Measurements from ENCODE around the gene KRTAP4-11.
"Not testable (repeated sequence)": the region's sequence is repeated elsewhere in the genome, so short reads cannot be mapped to it uniquely, and the experiment has no call there.

KRTAP4-11 gene

DNA sequence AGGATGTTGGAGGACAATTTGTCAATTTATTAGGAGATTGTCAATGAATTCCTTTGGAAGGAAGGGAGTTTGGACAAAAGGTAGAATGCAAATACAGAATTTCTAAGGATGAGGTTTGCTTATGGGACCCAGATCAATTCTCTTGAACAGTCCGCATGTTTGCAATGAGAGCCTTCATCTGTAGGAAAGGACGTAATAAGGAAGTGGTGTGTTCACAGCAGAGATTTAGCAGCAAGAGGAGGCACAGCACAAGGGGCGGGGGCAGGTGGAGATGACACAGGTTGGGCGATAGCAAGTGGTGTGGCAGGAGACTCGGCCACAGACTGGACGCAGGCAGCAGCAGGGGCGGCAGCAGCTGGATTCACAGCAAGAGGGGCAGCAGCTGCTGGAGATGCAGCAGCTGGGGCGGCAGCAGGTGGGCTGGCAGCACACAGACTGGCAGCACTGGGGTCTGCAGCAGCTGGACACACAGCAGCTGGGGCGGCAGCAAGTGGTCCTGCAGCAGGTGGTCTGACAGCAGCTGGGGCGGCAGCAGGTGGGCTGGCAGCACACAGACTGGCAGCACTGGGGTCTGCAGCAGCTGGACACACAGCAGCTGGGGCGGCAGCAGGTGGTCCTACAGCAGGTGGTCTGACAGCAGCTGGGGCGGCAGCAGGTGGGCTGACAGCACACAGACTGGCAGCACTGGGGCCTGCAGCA is 5.3 kb upstream of the KRTAP4-11 start:
- DNase-seq, result not testable (repeated sequence)

DNA sequence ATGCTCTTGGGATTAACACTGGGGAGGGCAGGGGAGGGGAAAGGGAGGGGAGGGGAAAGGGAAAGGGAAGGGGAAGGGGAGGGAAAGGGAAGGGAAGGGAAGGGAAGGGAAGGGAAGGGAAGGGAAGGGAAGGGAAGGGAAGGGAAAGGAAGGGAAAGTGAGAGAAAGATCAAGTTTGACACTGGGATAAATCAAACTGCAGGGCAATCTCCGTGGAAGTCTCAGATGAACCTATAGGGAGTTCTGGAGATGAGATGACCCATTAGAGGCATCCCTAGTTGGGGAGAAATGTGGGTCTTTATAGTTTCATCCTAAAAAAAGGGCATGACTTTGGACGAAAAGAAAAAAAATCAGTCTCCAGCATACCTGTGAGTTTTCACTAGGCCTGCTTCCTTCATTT is 3.6 kb upstream of the KRTAP4-11 start:
- DNase-seq, result no peak

DNA sequence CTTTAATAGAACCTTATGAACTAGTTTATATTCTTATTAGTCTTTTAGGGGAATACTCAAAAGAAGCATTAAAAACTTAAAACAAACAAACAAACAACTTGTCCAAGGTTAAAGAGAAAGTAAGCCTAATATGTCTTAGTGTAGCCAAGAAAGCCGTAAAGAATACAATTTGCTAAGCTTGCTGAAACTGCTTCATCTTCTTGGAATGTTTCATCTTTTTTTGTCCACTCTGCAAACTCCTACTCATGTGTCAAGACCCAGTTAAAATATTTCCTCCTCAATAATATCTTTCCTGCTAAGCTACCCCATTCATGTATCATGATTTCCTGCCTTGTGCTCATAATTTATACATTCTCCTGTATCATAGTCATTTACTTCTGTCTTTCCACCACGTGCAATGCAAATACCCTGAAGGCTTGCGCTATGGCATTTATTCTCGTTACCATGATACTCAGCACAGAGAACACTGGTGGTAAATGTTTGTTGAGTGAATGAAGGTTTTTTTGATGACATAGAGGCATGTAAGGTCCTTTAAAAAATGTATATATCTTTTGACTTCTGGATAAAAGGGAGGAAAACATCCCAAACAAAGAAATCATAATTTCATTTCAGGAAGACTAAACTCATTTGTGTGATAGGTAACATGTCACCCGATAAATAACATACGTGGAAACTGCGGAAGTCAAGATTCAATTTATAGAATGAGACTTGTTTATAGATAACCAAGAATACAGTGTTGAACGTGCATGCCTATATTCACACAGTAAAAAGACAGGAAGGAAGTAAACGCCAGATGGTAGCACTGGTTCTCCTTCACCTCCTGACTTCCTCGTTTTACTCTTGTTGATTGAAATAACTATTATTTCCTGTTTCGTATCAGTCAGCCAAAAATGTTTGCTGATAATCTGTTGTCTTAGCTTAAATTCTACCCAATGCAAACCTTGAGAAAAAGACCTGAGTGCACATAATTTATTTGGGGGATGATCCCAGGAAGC is 1.8 kb upstream of the KRTAP4-11 start:
- not testable (repeated sequence) for DNase-seq

DNA sequence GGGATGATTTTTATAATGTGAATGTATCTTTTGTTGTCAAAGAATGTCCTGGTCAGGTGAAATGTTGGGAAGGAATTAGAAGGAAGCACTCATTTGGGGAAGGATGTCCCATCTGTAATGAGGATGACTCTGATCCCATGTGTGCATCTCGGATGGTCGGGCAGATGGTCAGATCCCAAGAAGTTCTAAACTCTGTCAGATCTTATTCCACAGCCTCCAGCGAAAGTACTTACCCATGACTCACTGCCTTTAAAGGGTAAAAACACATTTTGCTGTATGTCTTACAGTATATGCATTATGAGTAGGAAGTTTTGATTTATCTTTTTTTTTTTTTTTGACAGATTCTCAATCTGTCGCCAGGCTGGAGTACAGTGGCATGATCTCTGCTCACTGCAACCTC is 548 bp upstream of the KRTAP4-11 start:
- no peak for DNase-seq

DNA sequence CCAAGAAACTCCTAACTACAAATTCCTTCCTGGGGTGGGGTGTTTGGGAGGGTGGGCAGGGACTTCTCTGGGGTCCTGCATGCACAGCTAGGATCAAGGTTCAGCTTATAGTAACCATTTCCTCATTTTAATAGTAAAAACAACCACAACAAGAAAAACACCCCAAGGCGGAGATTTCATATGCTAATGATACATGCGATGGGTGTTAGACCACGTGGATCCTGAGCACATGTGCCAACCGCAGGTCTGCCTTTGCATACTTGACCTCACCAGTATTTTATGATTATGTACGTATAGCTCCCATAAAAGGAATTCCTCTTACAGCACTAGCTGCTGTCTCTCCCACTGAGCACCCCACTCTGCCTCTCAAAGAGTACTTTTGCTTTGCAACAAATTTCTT is 1.9 kb downstream of the KRTAP4-11 start:
- no peak for DNase-seq

DNA sequence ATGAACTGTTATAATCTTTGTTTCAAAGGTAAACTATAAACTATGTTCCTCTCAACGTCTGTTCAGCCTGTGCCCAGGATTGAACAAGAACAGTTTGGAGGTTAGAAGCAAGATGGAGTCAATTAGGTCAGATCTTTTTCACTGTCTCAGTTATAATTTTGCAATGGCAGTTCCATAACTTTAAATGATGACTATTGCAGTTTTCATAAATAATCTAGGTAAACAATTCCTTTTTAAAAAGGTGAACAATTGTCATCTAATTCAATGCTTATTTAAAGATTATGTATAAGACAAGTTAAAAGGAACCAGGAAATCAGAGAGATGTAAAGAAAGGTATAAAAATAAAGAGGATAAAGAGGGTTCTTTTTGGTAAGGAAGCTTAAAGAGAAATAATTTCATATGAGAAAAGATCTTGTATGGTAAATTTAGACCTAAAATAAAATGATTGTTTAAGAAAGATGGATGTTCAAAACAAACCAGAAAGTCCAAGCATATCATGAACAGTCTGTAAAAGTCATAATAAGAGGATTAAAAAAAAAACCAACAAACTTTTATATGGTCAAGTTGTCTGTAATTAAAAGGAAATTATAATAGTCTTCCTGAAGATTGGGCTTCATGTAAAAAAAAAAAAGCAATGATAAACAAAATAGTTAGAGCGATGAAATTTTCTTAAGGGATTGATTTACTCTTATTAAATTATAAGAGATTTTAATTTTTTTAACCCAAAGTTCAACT is 6.9 kb downstream of the KRTAP4-11 start:
- no peak for DNase-seq

DNA sequence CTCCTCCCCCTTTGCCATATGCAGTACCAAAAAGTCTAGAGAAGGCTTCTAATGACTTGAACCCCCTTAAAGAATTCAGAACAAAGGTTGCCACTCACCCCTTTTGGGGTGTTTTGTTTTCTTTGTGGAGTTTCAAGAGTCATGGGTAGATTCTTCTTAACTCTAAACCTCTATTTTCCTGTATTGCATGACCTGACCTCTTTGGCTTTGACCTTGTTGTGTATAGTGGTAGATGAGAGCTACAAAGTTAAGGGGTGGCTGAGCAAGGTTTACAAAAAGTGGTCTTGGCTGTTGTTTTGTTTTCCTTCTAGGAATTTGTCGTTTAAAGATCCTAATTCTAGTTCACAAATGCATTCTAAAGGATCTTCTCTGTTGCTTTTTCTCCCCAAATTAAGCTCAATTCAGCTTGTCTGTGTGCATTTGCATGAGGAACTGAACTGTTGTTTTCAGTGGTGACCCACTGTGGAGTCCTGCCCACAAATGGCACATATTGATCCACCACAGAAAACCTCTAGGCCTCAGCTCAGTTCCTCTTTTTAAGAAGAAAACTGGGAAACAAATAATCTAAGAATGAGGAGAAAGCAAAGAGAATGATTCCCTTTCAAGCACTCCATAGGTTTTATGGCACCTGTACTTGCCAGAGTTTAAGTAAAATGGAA is 9.3 kb downstream of the KRTAP4-11 start:
- DNase-seq, result not testable (repeated sequence)

DNA sequence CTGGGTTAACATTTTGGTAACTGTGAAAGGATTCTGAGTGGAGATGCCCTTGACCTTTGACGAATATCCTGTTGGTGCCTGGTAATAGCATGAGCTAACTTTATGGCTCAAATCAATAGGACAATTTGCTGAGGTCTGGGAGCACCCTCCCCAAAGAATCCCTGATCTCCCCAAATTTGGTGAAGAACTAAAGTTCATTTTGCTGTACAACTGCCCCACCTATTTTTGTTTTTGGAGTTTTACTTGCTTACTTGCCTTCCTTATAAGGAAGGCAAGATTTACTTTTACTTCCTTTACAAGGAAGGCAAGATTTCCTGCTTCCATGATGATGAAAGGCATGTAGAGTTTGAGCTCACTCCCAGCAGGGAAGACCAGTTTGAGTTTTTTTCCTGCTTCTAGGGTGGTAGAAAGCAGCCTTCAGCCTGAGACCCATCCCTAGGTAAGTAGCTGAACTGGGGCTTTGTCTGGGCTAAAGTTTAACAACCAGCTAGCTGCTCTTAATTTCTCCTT is 10.2 kb downstream of the KRTAP4-11 start:
- DNase-seq, result no peak

DNA sequence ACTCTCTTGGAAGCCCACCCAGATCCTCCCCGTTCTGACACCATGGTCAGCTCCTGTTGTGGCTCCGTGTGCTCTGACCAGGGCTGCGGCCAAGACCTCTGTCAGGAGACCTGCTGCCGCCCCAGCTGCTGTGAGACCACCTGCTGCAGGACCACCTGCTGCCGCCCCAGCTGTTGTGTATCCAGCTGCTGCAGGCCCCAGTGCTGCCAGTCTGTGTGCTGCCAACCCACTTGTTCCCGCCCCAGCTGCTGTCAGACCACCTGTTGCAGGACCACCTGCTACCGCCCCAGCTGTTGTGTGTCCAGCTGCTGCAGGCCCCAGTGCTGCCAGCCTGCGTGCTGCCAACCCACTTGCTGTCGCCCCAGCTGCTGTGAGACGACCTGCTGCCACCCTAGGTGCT is 12.8 kb downstream of the KRTAP4-11 start, which contains the start of gene KRTAP4-9:
KRTAP4-9 (plus strand) TSS at position 43 of the 400 bp plus-strand sequence; CDS start at position 43, 0 bp downstream.
- DNase-seq, result not testable (repeated sequence)

DNA sequence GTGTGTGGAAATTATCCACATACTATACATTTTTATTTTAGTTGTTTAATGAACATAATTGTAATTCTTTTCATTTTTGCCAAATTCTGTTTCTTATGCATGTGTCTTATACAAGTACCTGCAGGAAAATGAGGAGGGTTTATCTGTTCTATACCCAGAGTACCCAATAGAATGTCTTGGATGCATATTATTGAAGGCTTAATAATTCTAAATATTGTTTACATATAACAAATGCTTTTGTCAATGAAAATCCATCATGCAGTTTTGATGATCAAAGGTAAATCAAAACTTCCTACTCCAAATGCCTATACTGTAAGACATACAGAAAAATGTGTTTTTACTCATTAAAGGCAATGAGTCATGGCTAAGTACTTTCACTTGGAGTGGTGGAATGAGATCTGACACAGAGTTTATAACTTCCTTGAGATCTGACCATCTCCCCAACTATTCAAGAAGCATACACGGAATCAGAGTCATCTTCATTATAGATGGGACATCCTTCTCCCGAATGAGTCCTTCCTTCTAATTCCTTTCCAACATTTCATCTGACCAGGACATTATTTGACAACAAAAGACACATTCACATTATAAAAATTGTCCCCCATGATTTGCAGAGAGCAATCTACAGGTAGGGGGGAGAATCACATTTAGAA is 13.7 kb downstream of the KRTAP4-11 start:
- DNase-seq, result not testable (repeated sequence)

DNA sequence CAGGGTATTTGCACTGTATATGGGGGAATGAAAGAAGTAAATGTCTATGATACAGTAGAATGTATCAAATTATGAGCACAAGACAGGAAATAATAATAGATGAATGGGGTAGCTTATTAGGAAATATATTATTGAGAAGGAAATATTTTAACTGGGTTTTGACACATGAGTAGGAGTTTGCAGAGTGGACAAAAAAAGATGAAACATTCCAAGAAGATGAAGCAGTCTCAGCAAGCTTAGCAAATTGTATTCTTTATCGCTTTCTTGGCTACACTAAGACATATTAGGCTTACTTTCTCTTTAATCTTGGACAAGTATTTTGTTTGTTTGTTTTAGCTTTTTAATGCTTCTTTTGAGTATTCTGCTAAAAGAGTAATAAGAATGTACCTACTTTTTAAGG is 14.3 kb downstream of the KRTAP4-11 start:
- DNase-seq, result no peak

DNA sequence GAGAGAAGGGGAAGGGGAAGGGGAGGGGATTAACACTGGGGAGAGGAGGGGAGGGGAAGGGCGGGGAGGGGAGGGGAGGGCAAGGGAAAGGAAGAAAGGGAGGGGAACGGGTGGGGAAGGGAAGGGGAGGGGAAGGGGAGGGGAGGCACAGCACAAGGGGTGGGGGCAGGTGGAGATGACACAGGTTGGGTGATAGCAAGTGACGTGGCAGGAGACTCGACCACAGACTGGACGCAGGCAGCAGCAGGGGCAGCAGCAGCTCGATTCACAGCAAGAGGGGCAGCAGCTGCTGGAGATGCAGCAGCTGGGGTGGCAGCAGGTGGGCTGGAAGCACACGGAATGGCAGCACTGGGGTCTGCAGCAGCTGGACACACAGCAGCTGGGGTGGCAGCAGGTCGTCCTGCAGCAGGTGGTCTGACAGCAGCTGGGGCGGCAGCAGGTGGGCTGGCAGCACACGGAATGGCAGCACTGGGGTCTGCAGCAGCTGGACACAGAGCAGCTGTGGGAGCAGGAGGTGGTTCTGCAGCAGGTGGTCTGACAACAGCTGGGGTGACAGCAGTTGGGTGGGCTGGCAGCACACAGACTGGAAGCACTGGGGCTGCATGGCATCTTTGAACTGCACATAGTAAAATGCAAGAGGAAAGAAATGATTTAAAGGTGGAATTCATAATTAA is 16.4 kb downstream of the KRTAP4-11 start, which contains the start of gene KRTAP4-16:
KRTAP4-16 (minus strand) TSS at position 624 of the 674 bp plus-strand sequence; CDS start at position 624, 0 bp downstream.
- no peak for DNase-seq

DNA sequence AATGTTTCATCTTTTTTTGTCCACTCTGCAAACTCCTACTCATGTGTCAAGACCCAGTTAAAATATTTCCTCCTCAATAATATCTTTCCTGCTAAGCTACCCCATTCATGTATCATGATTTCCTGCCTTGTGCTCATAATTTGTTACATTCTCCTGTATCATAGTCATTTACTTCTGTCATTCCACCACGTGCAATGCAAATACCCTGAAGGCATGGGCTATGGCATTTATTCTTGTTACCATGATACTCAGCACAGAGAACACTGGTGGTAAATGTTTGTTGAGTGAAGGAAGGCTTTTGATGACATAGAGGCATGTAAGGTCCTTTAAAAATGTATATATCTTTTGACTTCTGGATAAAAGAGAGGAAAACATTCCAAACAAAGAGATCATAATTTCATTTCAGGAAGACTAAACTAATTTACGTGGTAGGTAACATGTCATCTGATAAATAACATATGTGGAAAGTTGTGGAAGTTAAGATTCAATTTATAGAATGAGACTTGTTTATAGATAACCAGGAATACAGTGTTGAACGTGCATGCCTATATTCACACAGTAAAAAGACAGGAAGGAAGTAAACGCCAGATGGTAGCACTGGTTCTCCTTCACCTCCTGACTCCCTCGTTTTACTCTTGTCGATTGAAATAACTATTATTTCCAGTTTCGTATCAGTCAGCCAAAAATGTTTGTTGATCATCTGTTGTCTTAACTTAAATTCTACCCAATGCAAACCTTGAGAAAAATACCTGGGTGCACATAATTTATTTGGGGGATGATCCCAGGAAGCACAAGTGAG is 18.3 kb downstream of the KRTAP4-11 start:
- not testable (repeated sequence) for DNase-seq

DNA sequence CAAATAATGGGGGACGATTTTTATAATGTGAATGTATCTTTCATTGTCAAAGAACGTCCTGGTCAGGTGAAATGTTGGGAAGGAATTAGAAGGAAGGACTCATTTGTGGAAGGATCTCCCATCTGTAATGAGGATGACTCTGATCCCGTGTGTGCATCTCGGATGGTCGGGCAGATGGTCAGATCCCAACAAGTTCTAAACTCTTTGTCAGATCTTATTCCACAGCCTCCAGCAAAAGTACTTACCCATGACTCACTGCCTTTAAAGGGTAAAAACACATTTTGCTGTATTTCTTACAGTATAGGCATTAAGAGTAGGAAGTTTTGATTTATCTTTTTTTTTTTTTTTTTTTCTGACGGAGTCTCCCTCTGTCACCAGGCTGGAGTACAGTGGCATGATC is 19.7 kb downstream of the KRTAP4-11 start:
- no peak for DNase-seq

DNA sequence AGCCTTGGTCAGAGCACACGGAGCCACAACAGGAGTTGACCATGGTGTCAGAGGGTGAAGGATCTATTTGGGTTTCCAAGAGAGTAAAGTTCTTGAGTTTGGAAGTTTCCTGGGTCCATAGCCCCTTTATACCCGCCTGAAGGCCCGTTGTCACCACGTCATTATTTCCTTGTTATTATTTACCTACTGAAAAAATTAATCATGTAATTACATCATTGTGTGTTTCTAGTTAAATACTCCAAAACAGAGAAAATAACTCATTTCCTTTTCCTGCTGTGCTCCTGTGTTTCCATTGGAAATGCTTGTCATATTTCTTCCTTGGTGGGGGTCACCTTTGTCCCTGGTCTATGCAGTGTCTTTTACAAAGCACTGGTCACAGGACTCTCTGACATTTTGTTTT is 20.1 kb downstream of the KRTAP4-11 start, which contains the start of gene KRTAP4-8:
KRTAP4-8 (minus strand) TSS at position 101 of the 400 bp plus-strand sequence; CDS start at position 43, 58 bp downstream.
- DNase-seq, result no peak

DNA sequence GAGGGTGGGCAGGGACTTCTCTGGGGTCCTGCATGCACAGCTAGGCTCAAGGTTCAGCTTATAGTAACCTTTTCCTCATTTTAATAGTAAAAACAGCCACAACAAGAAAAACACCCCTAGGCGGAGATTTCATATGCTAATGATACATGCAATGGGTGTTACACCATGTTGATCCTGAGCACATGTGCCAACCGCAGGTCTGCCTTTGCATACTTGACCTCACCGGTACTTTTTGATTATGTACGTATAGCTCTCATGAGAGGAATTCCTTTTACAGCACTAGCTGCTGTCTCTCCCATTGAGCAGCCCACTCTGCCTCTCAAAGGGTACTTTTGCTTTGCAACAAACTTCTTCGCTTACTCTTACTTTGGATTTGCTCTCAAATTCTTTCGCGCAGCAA is 22.1 kb downstream of the KRTAP4-11 start:
- no peak for DNase-seq

DNA sequence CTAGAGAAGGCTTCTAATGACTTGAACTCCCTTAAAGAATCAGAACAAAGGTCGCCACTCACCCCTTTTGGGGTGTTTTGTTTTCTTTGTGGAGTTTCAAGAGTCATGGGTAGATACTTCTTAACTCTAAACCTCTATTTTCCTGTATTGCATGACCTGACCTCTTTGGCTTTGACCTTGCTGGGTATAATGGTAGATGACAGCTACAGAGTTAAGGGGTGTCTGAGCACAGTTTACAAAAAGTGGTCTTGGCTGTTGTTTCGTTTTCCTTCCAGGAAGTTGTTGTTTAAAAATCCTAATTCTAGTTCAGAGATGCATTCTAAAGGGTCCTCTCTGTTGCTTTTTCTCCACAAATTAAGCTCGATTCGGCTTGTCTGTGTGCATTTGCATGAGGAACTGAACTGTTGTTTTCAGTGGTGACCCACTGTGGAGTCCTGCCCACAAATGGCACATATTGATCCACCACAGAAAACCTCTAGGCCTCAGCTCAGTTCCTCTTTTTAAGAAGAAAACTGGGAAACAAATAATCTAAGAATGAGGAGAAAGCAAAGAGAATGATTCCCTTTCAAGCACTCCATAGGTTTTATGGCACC is 29.3 kb downstream of the KRTAP4-11 start:
- DNase-seq, result not testable (repeated sequence)

DNA sequence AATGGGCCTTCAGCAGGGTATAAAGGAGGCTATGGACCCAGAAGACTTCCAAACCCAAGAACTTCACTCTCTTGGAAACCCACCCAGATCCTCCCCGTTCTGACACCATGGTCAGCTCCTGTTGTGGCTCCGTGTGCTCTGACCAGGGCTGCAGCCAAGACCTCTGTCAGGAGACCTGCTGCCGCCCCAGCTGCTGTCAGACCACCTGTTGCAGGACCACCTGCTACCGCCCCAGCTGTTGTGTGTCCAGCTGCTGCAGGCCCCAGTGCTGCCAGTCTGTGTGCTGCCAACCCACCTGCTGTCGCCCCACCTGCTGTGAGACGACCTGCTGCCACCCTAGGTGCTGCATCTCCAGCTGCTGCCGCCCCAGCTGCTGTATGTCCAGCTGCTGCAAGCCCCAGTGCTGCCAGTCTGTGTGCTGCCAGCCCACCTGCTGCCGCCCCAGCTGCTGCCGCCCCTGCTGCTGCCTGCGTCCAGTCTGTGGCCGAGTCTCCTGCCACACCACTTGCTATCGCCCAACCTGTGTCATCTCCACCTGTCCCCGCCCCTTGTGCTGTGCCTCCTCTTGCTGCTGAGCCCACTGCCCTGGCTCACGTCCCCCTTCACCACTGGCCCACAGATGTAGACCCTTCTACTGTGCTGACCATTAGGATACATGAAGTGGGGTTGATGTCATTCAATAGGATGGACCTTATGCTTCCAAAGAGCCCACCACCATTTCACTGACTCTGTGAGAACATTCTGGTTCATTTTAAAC is 33.9 kb downstream of the KRTAP4-11 start, which contains the start of gene KRTAP4-7:
KRTAP4-7 (plus strand) TSS at position 51 of the 757 bp plus-strand sequence; CDS start at position 108, 57 bp downstream.
- not testable (repeated sequence) for DNase-seq

Data from GF-D8 (cell line).